Measurements from ENCODE around the gene MAPK1.
A peak's percentile ranks its signal among the peaks of the same experiment; 100 is the strongest.
"Not testable (repeated sequence)": the region's sequence is repeated elsewhere in the genome, so short reads cannot be mapped to it uniquely, and the experiment has no call there.

The MAPK1 gene

DNA sequence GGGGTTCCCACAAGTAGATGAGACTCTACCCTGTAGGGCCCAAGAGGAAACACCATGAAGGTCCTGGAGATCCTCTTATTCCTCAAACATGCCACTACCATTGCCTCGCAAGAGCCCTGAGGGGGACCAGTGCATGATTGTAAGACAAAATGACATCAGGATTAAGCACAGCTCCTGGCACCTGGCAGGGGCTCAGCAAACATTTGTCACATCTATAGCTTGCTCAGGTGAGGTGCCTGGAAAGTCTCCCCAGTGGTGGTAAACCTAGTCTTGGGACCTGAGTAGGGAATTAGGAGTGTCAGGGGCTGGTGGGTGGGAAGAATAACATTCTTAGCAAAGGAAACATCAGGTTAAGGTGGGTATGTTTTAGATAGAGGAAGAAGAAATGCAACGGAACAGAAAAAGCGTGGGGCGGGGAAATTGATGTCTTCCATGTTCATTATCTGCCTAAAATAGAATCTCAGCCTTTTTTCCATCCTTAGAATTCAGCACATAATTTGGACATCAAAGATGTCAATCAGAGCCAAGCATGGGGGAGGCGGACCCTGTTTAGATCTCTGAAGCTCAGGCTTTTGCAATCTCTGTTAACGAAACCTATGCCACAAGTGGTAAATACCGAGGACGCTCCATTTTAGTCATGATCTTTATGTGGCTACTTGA, 132.8 kb downstream of the MAPK1 start:
- H3K9ac ChIP-seq (ENCODE audit: insufficient read length, low read depth), result no peak overlapping the region
- H3K27me3 ChIP-seq (ENCODE audit: insufficient read depth, insufficient read length), result peaks cover 43% of the 10 kb centered on the region
- DNase-seq (ENCODE audit: low read depth, low spot score), result no peak
- TF ChIP-seq ZNF274 (IDR thresholded peaks at IDR 0.05; ENCODE audit: low read depth, low read length) (no peak), SUZ12 (IDR thresholded peaks at IDR 0.05; ENCODE audit: extremely low read depth, insufficient read depth, insufficient read length) (no peak), YY1 (IDR thresholded peaks at IDR 0.05; ENCODE audit: insufficient read depth, insufficient read length) (no peak)
- peaks cover 3% of the 10 kb centered on the region for H3K4me1 ChIP-seq (ENCODE audit: insufficient read depth, insufficient read length)
- H3K36me3 ChIP-seq (ENCODE audit: insufficient read depth, insufficient read length, low read length), result no peaks in the 10 kb centered on the region
- peak overlapping the region; percentile 27 for H3K4me3 ChIP-seq (ENCODE audit: insufficient read length, low read depth)
- no peaks in the 10 kb centered on the region for H3K9me3 ChIP-seq (ENCODE audit: insufficient read depth, low read length)

DNA sequence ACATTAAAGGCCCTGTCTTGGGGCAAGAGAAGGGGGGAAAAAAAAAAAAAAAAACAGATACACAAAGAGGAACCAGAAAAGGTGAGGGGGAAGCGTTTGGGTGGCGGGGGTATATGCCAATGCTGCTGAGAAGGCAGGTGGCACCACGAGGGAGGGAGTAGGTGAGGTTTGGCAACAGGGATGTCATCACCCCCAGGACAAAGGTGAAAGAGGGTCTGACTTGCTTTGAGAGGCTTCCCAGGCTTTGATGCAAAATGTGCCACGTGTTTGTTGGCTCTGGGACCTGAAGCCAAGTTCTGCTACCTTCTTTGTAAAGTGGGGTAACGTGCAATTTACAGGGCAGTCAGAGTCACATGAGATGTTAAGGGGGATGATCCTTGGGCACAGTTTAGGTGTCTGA, 135.9 kb downstream of the MAPK1 start:
- Histone ChIP-seq H3K9ac (ENCODE audit: insufficient read length, low read depth) (no peak overlapping the region), H3K4me1 (ENCODE audit: insufficient read depth, insufficient read length) (peaks cover 5% of the 10 kb centered on the region), H3K27me3 (ENCODE audit: insufficient read depth, insufficient read length) (peaks cover 25% of the 10 kb centered on the region), H3K36me3 (ENCODE audit: insufficient read depth, insufficient read length, low read length) (no peaks in the 10 kb centered on the region), H3K4me3 (ENCODE audit: insufficient read length, low read depth) (no peak overlapping the region), H3K9me3 (ENCODE audit: insufficient read depth, low read length) (no peaks in the 10 kb centered on the region)
- TF ChIP-seq SUZ12 (IDR thresholded peaks at IDR 0.05; ENCODE audit: extremely low read depth, insufficient read depth, insufficient read length) (no peak), ZNF274 (IDR thresholded peaks at IDR 0.05; ENCODE audit: low read depth, low read length) (no peak), YY1 (IDR thresholded peaks at IDR 0.05; ENCODE audit: insufficient read depth, insufficient read length) (no peak)
- no peak for DNase-seq (ENCODE audit: low read depth, low spot score)

DNA sequence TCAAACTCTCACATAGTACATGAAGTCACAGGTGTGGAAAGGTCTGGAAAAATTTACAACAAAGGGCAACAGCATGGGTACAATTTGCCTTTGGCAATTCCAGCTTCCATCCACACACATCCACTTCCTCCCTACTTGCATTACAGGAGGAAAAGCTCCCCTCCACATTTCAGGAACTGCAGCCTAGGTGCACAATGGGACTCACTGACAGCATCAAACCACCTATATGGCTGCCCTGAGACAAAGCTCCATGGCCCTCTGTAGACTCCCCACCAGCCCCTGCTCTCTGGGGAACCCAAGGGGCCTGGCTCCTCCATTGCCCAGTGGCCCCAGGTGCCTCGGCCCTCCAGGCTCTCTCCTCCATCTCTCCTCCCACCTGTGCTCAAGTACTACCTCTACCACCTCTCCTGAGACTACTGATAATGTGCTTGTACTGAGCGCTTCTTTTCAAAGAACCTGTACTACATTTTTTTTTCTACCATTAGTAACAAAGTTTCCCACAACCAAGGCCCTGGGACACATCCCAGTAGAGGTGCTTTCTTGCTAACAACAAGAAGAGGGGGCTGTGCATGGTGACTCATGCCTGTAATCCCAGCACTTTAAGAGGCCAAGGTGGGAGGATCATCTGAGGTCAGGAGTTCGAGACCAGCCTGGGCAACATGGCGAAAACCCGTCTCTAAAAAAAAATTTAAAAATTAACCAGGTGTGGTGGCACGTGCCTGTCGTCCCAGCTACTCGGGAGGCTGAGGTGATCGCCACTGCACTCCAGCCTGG, 136.7 kb downstream of the MAPK1 start:
- H3K9me3 ChIP-seq (ENCODE audit: insufficient read depth, low read length), result no peaks in the 10 kb centered on the region
- H3K36me3 ChIP-seq (ENCODE audit: insufficient read depth, insufficient read length, low read length), result no peaks in the 10 kb centered on the region
- no peak for DNase-seq (ENCODE audit: low read depth, low spot score)
- TF ChIP-seq ZNF274 (IDR thresholded peaks at IDR 0.05; ENCODE audit: low read depth, low read length) (no peak), YY1 (IDR thresholded peaks at IDR 0.05; ENCODE audit: insufficient read depth, insufficient read length) (no peak), SUZ12 (IDR thresholded peaks at IDR 0.05; ENCODE audit: extremely low read depth, insufficient read depth, insufficient read length) (no peak)
- no peak overlapping the region for H3K4me3 ChIP-seq (ENCODE audit: insufficient read length, low read depth)
- peaks cover 9% of the 10 kb centered on the region for H3K4me1 ChIP-seq (ENCODE audit: insufficient read depth, insufficient read length)
- H3K9ac ChIP-seq (ENCODE audit: insufficient read length, low read depth), result no peak overlapping the region
- peaks cover 20% of the 10 kb centered on the region for H3K27me3 ChIP-seq (ENCODE audit: insufficient read depth, insufficient read length)

DNA sequence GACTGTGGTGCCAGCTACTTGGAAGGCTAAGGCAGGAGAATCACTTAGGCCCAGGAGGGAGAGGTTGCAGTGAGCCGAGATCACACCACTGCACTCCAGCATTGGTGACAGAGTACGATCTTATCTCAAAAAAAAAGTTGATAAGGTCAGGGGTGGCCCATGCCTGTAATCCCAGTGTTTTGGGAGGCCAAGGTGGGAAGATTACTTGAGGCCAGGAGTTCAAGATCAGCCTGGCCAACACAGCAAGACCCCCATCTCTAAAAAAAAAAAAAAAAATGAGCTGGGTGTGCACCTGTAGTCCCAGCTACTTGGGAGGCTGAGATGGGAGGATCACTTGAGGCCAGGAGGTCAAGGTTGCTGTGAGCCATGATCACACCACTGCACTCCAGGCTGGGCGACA, 138.3 kb downstream of the MAPK1 start:
- DNase-seq (ENCODE audit: low read depth, low spot score); H3K36me3 ChIP-seq (ENCODE audit: insufficient read depth, insufficient read length, low read length); H3K9me3 ChIP-seq (ENCODE audit: insufficient read depth, low read length): not testable (repeated sequence)

DNA sequence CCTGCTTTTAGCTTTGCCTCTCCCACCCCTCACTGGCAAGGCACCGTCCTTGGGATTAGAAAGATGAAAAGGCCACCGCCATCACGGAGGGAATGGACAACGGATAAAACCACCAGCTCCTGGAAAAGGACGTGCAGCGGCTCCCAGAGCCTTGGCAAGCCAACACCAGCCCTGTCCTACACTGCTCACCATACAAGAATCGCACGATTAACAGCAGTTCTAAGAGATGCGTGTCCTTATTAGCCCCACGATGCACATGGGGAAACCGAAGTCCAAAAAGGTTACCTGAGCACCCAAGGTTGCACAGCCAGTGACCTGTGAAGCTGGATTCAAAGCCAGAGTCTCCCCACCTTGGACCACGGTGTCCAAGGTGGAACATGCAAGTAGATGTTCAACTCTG, 139.2 kb downstream of the MAPK1 start:
- H3K36me3 ChIP-seq (ENCODE audit: insufficient read depth, insufficient read length, low read length), result no peaks in the 10 kb centered on the region
- H3K4me1 ChIP-seq (ENCODE audit: insufficient read depth, insufficient read length), result peaks cover 9% of the 10 kb centered on the region
- H3K4me3 ChIP-seq (ENCODE audit: insufficient read length, low read depth), result no peak overlapping the region
- H3K9me3 ChIP-seq (ENCODE audit: insufficient read depth, low read length), result no peaks in the 10 kb centered on the region
- H3K9ac ChIP-seq (ENCODE audit: insufficient read length, low read depth), result no peak overlapping the region
- peaks cover under 1% of the 10 kb centered on the region for H3K27me3 ChIP-seq (ENCODE audit: insufficient read depth, insufficient read length)
- TF ChIP-seq YY1 (IDR thresholded peaks at IDR 0.05; ENCODE audit: insufficient read depth, insufficient read length) (no peak), SUZ12 (IDR thresholded peaks at IDR 0.05; ENCODE audit: extremely low read depth, insufficient read depth, insufficient read length) (no peak), ZNF274 (IDR thresholded peaks at IDR 0.05; ENCODE audit: low read depth, low read length) (no peak)
- DNase-seq (ENCODE audit: low read depth, low spot score), result no peak

More for the DNA sequence above, 138.3 kb downstream of the MAPK1 start:
- not testable (repeated sequence) for H3K4me3 ChIP-seq (ENCODE audit: insufficient read length, low read depth); H3K4me1 ChIP-seq (ENCODE audit: insufficient read depth, insufficient read length); H3K9ac ChIP-seq (ENCODE audit: insufficient read length, low read depth); H3K27me3 ChIP-seq (ENCODE audit: insufficient read depth, insufficient read length)

DNA sequence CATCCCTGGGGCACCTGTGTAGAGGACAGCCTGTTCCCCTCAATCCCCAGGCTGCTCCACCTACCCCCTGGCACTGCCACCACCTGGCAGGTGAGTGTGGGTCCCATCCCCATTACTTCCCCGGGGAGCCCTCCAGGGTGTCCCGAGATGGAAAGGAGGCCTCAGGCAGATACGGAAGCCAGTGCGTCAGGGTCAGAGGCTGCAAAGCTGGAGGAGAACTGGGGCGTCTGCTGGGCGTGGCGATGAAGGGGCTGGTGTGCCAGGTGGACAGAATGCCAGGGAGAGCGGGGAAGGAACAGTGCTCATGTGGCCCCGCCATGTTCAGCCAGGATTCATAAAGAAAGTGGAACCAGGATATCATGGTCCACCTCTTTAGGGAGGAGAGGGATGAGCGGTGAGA, 139.7 kb downstream of the MAPK1 start:
- H3K36me3 ChIP-seq (ENCODE audit: insufficient read depth, insufficient read length, low read length), result no peaks in the 10 kb centered on the region
- H3K9ac ChIP-seq (ENCODE audit: insufficient read length, low read depth), result no peak overlapping the region
- H3K4me3 ChIP-seq (ENCODE audit: insufficient read length, low read depth), result no peak overlapping the region
- H3K4me1 ChIP-seq (ENCODE audit: insufficient read depth, insufficient read length), result peaks cover 9% of the 10 kb centered on the region
- DNase-seq (ENCODE audit: low read depth, low spot score), result no peak
- no peaks in the 10 kb centered on the region for H3K9me3 ChIP-seq (ENCODE audit: insufficient read depth, low read length)
- no peak for TF ChIP-seq YY1 (IDR thresholded peaks at IDR 0.05; ENCODE audit: insufficient read depth, insufficient read length)
- no peak for TF ChIP-seq ZNF274 (IDR thresholded peaks at IDR 0.05; ENCODE audit: low read depth, low read length)
- TF ChIP-seq SUZ12 (IDR thresholded peaks at IDR 0.05; ENCODE audit: extremely low read depth, insufficient read depth, insufficient read length), result no peak
- no peaks in the 10 kb centered on the region for H3K27me3 ChIP-seq (ENCODE audit: insufficient read depth, insufficient read length)

DNA sequence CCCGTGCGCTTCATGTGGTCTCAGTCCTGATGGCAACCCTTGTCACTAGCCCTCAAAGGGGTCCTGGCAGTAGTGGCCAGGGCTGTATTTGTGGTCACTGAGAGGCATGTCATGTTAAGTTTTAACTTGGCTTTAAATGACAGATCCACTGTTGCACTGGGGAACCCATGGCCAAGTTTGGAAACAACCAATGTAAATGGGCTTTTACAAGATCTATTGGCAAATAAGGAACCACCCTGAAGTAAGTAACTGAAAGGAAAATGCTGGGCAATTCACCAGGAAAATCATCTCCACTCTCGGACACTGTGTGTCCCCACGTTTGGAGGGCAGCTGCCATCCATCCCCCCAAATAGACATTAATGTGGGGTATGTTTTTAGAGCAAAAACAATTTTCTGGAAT, 140.3 kb downstream of the MAPK1 start:
- peaks cover 9% of the 10 kb centered on the region for H3K4me1 ChIP-seq (ENCODE audit: insufficient read depth, insufficient read length)
- H3K4me3 ChIP-seq (ENCODE audit: insufficient read length, low read depth), result no peak overlapping the region
- no peaks in the 10 kb centered on the region for H3K9me3 ChIP-seq (ENCODE audit: insufficient read depth, low read length)
- no peaks in the 10 kb centered on the region for H3K36me3 ChIP-seq (ENCODE audit: insufficient read depth, insufficient read length, low read length)
- no peak overlapping the region for H3K9ac ChIP-seq (ENCODE audit: insufficient read length, low read depth)
- H3K27me3 ChIP-seq (ENCODE audit: insufficient read depth, insufficient read length), result no peaks in the 10 kb centered on the region
- no peak for DNase-seq (ENCODE audit: low read depth, low spot score)
- TF ChIP-seq ZNF274 (IDR thresholded peaks at IDR 0.05; ENCODE audit: low read depth, low read length) (no peak), YY1 (IDR thresholded peaks at IDR 0.05; ENCODE audit: insufficient read depth, insufficient read length) (no peak), SUZ12 (IDR thresholded peaks at IDR 0.05; ENCODE audit: extremely low read depth, insufficient read depth, insufficient read length) (no peak)
